HL-60 (cell line): Measurements from ENCODE around the gene TBC1D12.

Source experiments
- DNase-seq, 2 experiments: peaks; one replicate each; pipeline ENCODE4 v3.0.0-alpha.2; 2010 to 2020; ENCODE audit warnings: low read depth in 1 of 2, low spot score in 1 of 2
- H3K27ac ChIP-seq: fragments of 250-450 bp; sonication (Bioruptor Pico); replicated peaks from 2 replicates; pipeline ENCODE4 v1.5.1; 2020; ENCODE audit warnings: mild to moderate bottlenecking, moderate library complexity
- H3K27me3 ChIP-seq: fragments of 250-450 bp; sonication (Bioruptor Pico); 2 replicates; pipeline ENCODE4 v1.5.1; 2021; ENCODE audit warnings: mild to moderate bottlenecking, moderate library complexity; ENCODE audit not compliant: insufficient read depth, poor library complexity, severe bottlenecking
- H3K4me3 ChIP-seq: replicated peaks from 2 replicates; pipeline ENCODE4 v1.5.1; 2011; ENCODE audit warnings: mild to moderate bottlenecking, control low read depth, low read length; ENCODE audit not compliant: insufficient read depth
- GABPA ChIP-seq: IDR thresholded peaks from 2 replicates; pipeline ENCODE4 v1.6.1; 2012; ENCODE audit warnings: low read depth
- POLR2AphosphoS5 ChIP-seq: IDR thresholded peaks from 2 replicates; pipeline ENCODE4 v1.6.1; 2012; ENCODE audit warnings: low read depth
- SPI1 ChIP-seq: IDR thresholded peaks from 2 replicates; pipeline ENCODE4 v1.6.1; 2012; ENCODE audit warnings: low read depth, mild to moderate bottlenecking, borderline replicate concordance
- long read RNA-seq: library from polyadenylated mRNA; unstranded; transcript quantifications from one replicate; pipeline ENCODE4 v2.0.0, GENCODE V29; 2020
- TF ChIP-seq, protein P1 (sequence below): IDR thresholded peaks from one replicate; pipeline ENCODE4 v1.5.1; 2011; ENCODE audit warnings: low read length, control low read depth, inconsistent platforms; ENCODE audit not compliant: insufficient read depth
- TF ChIP-seq, protein P2 (sequence below): IDR thresholded peaks from 2 replicates; pipeline ENCODE4 v1.6.1; 2012; ENCODE audit warnings: low read depth; ENCODE audit not compliant: insufficient replicate concordance

Gene TBC1D12
- long read RNA-seq, partial matches to known transcripts, result 4 of 5 reads
- long read RNA-seq, other reads (novel, unspliced or antisense), result 1 of 5 reads

DNA sequence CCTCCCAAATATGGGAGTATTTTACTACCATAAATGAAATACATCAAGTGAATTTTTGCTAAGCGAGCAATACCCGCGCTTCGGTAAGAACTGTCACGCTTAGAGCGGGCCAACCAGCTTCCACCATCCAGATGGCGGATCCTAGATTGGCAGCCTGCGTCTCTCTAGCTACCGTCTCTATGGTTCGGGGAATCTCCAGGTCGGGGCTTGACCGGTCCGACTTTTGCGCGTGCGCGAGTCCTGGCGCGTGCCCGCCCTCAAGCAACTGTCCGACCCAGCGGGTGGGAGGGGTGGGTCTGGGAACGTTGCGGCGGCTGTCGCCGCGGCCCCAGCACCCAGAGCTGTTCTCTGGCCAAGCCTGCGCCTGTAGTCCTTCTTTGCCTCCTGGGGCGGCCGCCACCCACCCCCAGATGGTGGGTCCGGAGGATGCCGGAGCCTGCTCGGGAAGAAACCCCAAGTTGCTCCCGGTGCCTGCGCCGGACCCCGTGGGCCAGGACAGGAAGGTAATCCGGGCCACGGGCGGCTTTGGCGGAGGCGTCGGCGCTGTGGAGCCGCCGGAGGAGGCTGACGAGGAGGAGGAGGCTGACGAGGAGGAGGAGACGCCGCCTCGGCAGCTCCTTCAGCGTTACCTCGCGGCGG lies at the start of gene TBC1D12:
TSS of gene TBC1D12 (plus strand) at position 338 of the 639 bp plus-strand sequence. CDS start at position 411, 73 bp downstream.
- Histone ChIP-seq H3K4me3 (peak within 1 kb of the TSS; percentile 30), H3K27me3 (peaks cover 32% of the 10 kb centered on the region), H3K27ac (no peak within 1 kb of the TSS)
- TF ChIP-seq GABPA, result no peak
- no peak for TF ChIP-seq POLR2AphosphoS5
- TF ChIP-seq SPI1, result no peak
- TF ChIP-seq, protein P1, sequence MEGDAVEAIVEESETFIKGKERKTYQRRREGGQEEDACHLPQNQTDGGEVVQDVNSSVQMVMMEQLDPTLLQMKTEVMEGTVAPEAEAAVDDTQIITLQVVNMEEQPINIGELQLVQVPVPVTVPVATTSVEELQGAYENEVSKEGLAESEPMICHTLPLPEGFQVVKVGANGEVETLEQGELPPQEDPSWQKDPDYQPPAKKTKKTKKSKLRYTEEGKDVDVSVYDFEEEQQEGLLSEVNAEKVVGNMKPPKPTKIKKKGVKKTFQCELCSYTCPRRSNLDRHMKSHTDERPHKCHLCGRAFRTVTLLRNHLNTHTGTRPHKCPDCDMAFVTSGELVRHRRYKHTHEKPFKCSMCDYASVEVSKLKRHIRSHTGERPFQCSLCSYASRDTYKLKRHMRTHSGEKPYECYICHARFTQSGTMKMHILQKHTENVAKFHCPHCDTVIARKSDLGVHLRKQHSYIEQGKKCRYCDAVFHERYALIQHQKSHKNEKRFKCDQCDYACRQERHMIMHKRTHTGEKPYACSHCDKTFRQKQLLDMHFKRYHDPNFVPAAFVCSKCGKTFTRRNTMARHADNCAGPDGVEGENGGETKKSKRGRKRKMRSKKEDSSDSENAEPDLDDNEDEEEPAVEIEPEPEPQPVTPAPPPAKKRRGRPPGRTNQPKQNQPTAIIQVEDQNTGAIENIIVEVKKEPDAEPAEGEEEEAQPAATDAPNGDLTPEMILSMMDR, result no peak
- TF ChIP-seq, protein P2, sequence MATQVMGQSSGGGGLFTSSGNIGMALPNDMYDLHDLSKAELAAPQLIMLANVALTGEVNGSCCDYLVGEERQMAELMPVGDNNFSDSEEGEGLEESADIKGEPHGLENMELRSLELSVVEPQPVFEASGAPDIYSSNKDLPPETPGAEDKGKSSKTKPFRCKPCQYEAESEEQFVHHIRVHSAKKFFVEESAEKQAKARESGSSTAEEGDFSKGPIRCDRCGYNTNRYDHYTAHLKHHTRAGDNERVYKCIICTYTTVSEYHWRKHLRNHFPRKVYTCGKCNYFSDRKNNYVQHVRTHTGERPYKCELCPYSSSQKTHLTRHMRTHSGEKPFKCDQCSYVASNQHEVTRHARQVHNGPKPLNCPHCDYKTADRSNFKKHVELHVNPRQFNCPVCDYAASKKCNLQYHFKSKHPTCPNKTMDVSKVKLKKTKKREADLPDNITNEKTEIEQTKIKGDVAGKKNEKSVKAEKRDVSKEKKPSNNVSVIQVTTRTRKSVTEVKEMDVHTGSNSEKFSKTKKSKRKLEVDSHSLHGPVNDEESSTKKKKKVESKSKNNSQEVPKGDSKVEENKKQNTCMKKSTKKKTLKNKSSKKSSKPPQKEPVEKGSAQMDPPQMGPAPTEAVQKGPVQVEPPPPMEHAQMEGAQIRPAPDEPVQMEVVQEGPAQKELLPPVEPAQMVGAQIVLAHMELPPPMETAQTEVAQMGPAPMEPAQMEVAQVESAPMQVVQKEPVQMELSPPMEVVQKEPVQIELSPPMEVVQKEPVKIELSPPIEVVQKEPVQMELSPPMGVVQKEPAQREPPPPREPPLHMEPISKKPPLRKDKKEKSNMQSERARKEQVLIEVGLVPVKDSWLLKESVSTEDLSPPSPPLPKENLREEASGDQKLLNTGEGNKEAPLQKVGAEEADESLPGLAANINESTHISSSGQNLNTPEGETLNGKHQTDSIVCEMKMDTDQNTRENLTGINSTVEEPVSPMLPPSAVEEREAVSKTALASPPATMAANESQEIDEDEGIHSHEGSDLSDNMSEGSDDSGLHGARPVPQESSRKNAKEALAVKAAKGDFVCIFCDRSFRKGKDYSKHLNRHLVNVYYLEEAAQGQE, result no peak
- no peak for DNase-seq

DNA sequence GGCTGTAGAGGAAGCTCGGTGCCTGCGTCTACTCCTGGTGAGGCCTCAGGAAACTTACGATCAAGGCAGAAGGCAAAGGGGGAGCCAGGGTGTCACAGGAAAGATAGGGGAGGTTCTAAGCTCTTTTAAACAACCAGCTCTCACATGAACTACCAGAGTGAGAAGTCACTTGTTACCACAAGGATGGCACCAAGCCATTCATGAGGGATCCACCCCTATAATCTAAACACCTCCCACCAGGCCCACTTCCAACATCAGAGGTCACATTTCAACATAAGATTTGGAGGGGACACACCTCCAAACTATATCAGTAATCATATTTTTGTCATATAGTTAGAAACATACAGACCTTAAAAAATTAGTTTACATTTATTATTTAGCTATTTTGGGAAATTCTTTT lies 49.0 kb upstream of the TBC1D12 start:
- Histone ChIP-seq H3K27ac (no peak overlapping the region), H3K4me3 (no peak overlapping the region)
- DNase-seq, result no peak

DNA sequence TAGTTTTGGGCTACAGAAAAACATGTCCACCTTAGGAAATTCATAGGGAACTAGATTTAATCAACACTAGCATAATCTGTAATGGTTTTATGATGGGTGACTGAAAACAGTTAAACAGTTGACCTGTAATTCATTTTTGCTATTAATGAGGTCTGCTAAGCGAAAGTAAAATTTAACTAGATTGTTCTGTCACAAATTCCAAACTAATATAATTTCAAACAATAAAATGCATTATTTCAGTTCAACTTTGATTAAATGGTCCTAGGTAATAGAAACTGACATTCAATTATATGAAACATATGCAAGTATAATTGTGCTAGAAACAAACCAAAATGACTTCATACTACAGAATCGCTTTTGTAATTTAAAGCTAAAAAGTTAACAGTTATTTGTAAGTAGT lies 46.5 kb upstream of the TBC1D12 start:
- Histone ChIP-seq H3K27ac (no peak overlapping the region), H3K4me3 (no peak overlapping the region), H3K27me3 (no peaks in the 10 kb centered on the region)
- TF ChIP-seq GABPA, result no peak
- no peak for TF ChIP-seq POLR2AphosphoS5
- TF ChIP-seq SPI1, result no peak
- TF ChIP-seq, protein P2, result no peak
- TF ChIP-seq, protein P1, result no peak
- DNase-seq, result no peak

More for the DNA sequence above, 49.0 kb upstream of the TBC1D12 start:
- H3K27me3 ChIP-seq, result no peaks in the 10 kb centered on the region
- TF ChIP-seq SPI1 (no peak), POLR2AphosphoS5 (no peak), GABPA (no peak)
- TF ChIP-seq, protein P2, result no peak
- TF ChIP-seq, protein P1, result no peak
